Measurements from ENCODE around the gene RAD23B.
"Not testable (repeated sequence)": the region's sequence is repeated elsewhere in the genome, so short reads cannot be mapped to it uniquely, and the experiment has no call there.

The RAD23B gene

GRCh38 chr9:107258919-107259318 lies 24.2 kb upstream of the RAD23B start:
- no peaks in the 10 kb centered on the region for H3K79me1 ChIP-seq (replicated peaks; ENCODE audit: low read length, poor library complexity, severe bottlenecking)
- H3K9me3 ChIP-seq (ENCODE audit: control insufficient read depth, low read length): no peaks in the 10 kb centered on the region
- no peak overlapping the region for H4K91ac ChIP-seq (ENCODE audit: low read length)
- no peak overlapping the region for H2AK5ac ChIP-seq (ENCODE audit: low read length, severe bottlenecking)
- no peak overlapping the region for H4K8ac ChIP-seq (ENCODE audit: low read length)
- no peak overlapping the region for H3K14ac ChIP-seq (ENCODE audit: low read length in 2 of 2)
- H3K18ac ChIP-seq (ENCODE audit: low read depth in 1 of 2, low read length in 2 of 2): no peak overlapping the region
- no peaks in the 10 kb centered on the region for H3K27me3 ChIP-seq (ENCODE audit: control insufficient read depth in 1 of 2, insufficient read depth in 1 of 2, low read length in 2 of 2)
- H2BK120ac ChIP-seq (ENCODE audit: low read depth, low read length): no peak overlapping the region
- no peak overlapping the region for H2BK15ac ChIP-seq (ENCODE audit: low read depth, poor library complexity, severe bottlenecking)
- H3K9ac ChIP-seq (ENCODE audit: low read length): no peak overlapping the region
- no peak overlapping the region for H3K27ac ChIP-seq (ENCODE audit: low read length, poor library complexity, severe bottlenecking)
- no peak overlapping the region for H3K23ac ChIP-seq (ENCODE audit: low read length in 2 of 2)
- H3K36me3 ChIP-seq (ENCODE audit: control insufficient read depth in 1 of 2, insufficient read depth in 2 of 2, low read depth in 1 of 2, low read length in 2 of 2): no peaks in the 10 kb centered on the region
- H2BK5ac ChIP-seq (ENCODE audit: low read depth, low read length, poor library complexity, severe bottlenecking): no peak overlapping the region
- no peak for DNase-seq
- no peak overlapping the region for H3K4ac ChIP-seq (ENCODE audit: low read depth in 1 of 2, low read length in 2 of 2)
- WGBS: 100% methylated on average over 3 of the region's 3 CpGs
- H3K4me2 ChIP-seq (ENCODE audit: low read length, poor library complexity, severe bottlenecking): no peak overlapping the region
- no peak overlapping the region for H2BK12ac ChIP-seq (ENCODE audit: low read length in 2 of 2)
- H3K4me3 ChIP-seq (ENCODE audit: insufficient read depth in 1 of 2, low read depth in 1 of 2, low read length in 2 of 2): no peak overlapping the region
- H3K4me1 ChIP-seq (ENCODE audit: control insufficient read depth, insufficient read depth, low read depth, low read length): no peaks in the 10 kb centered on the region
- no peak overlapping the region for H2AFZ ChIP-seq (ENCODE audit: low read depth, low read length)

GRCh38 chr9:107259751-107260313 lies 23.2 kb upstream of the RAD23B start:
- not testable (repeated sequence) for H3K27ac ChIP-seq (ENCODE audit: low read length, poor library complexity, severe bottlenecking); DNase-seq; H3K14ac ChIP-seq (ENCODE audit: low read length in 2 of 2); H3K27me3 ChIP-seq (ENCODE audit: control insufficient read depth in 1 of 2, insufficient read depth in 1 of 2, low read length in 2 of 2); H2BK120ac ChIP-seq (ENCODE audit: low read depth, low read length); H2BK12ac ChIP-seq (ENCODE audit: low read length in 2 of 2); H3K79me1 ChIP-seq (replicated peaks; ENCODE audit: low read length, poor library complexity, severe bottlenecking); H3K4me1 ChIP-seq (ENCODE audit: control insufficient read depth, insufficient read depth, low read depth, low read length); H3K4me2 ChIP-seq (ENCODE audit: low read length, poor library complexity, severe bottlenecking); H2BK15ac ChIP-seq (ENCODE audit: low read depth, poor library complexity, severe bottlenecking); H4K91ac ChIP-seq (ENCODE audit: low read length); H2BK5ac ChIP-seq (ENCODE audit: low read depth, low read length, poor library complexity, severe bottlenecking); H3K36me3 ChIP-seq (ENCODE audit: control insufficient read depth in 1 of 2, insufficient read depth in 2 of 2, low read depth in 1 of 2, low read length in 2 of 2); H3K9me3 ChIP-seq (ENCODE audit: control insufficient read depth, low read length); H3K18ac ChIP-seq (ENCODE audit: low read depth in 1 of 2, low read length in 2 of 2); H2AK5ac ChIP-seq (ENCODE audit: low read length, severe bottlenecking); H2AFZ ChIP-seq (ENCODE audit: low read depth, low read length); H4K8ac ChIP-seq (ENCODE audit: low read length); H3K4ac ChIP-seq (ENCODE audit: low read depth in 1 of 2, low read length in 2 of 2); H3K23ac ChIP-seq (ENCODE audit: low read length in 2 of 2); H3K4me3 ChIP-seq (ENCODE audit: insufficient read depth in 1 of 2, low read depth in 1 of 2, low read length in 2 of 2)
- WGBS: 96% methylated on average over 12 of the region's 13 CpGs
- H3K9ac ChIP-seq (ENCODE audit: low read length): peak overlapping the region; percentile 30

GRCh38 chr9:107260437-107261081 lies 22.5 kb upstream of the RAD23B start:
- no peak overlapping the region for H2BK15ac ChIP-seq (ENCODE audit: low read depth, poor library complexity, severe bottlenecking)
- no peak overlapping the region for H2BK12ac ChIP-seq (ENCODE audit: low read length in 2 of 2)
- no peak overlapping the region for H2AFZ ChIP-seq (ENCODE audit: low read depth, low read length)
- H3K4me3 ChIP-seq (ENCODE audit: insufficient read depth in 1 of 2, low read depth in 1 of 2, low read length in 2 of 2): peak overlapping the region in 1 of 2 experiments; percentile 19
- 76% methylated on average over 2 of the region's 4 CpGs for WGBS
- H3K4me1 ChIP-seq (ENCODE audit: control insufficient read depth, insufficient read depth, low read depth, low read length): no peaks in the 10 kb centered on the region
- no peak overlapping the region for H3K18ac ChIP-seq (ENCODE audit: low read depth in 1 of 2, low read length in 2 of 2)
- no peak overlapping the region for H2BK120ac ChIP-seq (ENCODE audit: low read depth, low read length)
- H3K23ac ChIP-seq (ENCODE audit: low read length in 2 of 2): no peak overlapping the region
- H3K4ac ChIP-seq (ENCODE audit: low read depth in 1 of 2, low read length in 2 of 2): no peak overlapping the region
- H3K79me1 ChIP-seq (replicated peaks; ENCODE audit: low read length, poor library complexity, severe bottlenecking): no peaks in the 10 kb centered on the region
- H3K27me3 ChIP-seq (ENCODE audit: control insufficient read depth in 1 of 2, insufficient read depth in 1 of 2, low read length in 2 of 2): no peaks in the 10 kb centered on the region
- H2BK5ac ChIP-seq (ENCODE audit: low read depth, low read length, poor library complexity, severe bottlenecking): no peak overlapping the region
- no peak overlapping the region for H4K91ac ChIP-seq (ENCODE audit: low read length)
- peak overlapping the region; percentile 30 for H3K9ac ChIP-seq (ENCODE audit: low read length)
- no peak overlapping the region for H3K27ac ChIP-seq (ENCODE audit: low read length, poor library complexity, severe bottlenecking)
- peaks cover 8% of the 10 kb centered on the region for H3K9me3 ChIP-seq (ENCODE audit: control insufficient read depth, low read length)
- H3K4me2 ChIP-seq (ENCODE audit: low read length, poor library complexity, severe bottlenecking): no peak overlapping the region
- DNase-seq: no peak
- no peaks in the 10 kb centered on the region for H3K36me3 ChIP-seq (ENCODE audit: control insufficient read depth in 1 of 2, insufficient read depth in 2 of 2, low read depth in 1 of 2, low read length in 2 of 2)
- no peak overlapping the region for H2AK5ac ChIP-seq (ENCODE audit: low read length, severe bottlenecking)
- no peak overlapping the region for H4K8ac ChIP-seq (ENCODE audit: low read length)
- no peak overlapping the region for H3K14ac ChIP-seq (ENCODE audit: low read length in 2 of 2)

GRCh38 chr9:107261106-107261505 lies 22.0 kb upstream of the RAD23B start:
- 93% methylated on average over 3 of the region's 5 CpGs for WGBS

More at GRCh38 chr9:107261106-107261505, 22.0 kb upstream of the RAD23B start:
- Histone ChIP-seq H2AK5ac (ENCODE audit: low read length, severe bottlenecking) (no peak overlapping the region), H3K14ac (ENCODE audit: low read length in 2 of 2) (no peak overlapping the region), H3K36me3 (ENCODE audit: control insufficient read depth in 1 of 2, insufficient read depth in 2 of 2, low read depth in 1 of 2, low read length in 2 of 2) (no peaks in the 10 kb centered on the region), H3K4ac (ENCODE audit: low read depth in 1 of 2, low read length in 2 of 2) (no peak overlapping the region), H2BK120ac (ENCODE audit: low read depth, low read length) (no peak overlapping the region), H3K27ac (ENCODE audit: low read length, poor library complexity, severe bottlenecking) (no peak overlapping the region), H3K4me2 (ENCODE audit: low read length, poor library complexity, severe bottlenecking) (no peak overlapping the region), H3K4me1 (ENCODE audit: control insufficient read depth, insufficient read depth, low read depth, low read length) (no peaks in the 10 kb centered on the region), H3K9ac (ENCODE audit: low read length) (peak overlapping the region; percentile 30), H3K9me3 (ENCODE audit: control insufficient read depth, low read length) (peaks cover 11% of the 10 kb centered on the region), H4K8ac (ENCODE audit: low read length) (no peak overlapping the region), H2BK15ac (ENCODE audit: low read depth, poor library complexity, severe bottlenecking) (no peak overlapping the region), H2BK12ac (ENCODE audit: low read length in 2 of 2) (no peak overlapping the region), H3K79me1 (replicated peaks; ENCODE audit: low read length, poor library complexity, severe bottlenecking) (no peaks in the 10 kb centered on the region), H3K23ac (ENCODE audit: low read length in 2 of 2) (no peak overlapping the region), H2BK5ac (ENCODE audit: low read depth, low read length, poor library complexity, severe bottlenecking) (no peak overlapping the region), H3K18ac (ENCODE audit: low read depth in 1 of 2, low read length in 2 of 2) (no peak overlapping the region), H2AFZ (ENCODE audit: low read depth, low read length) (no peak overlapping the region), H3K27me3 (ENCODE audit: control insufficient read depth in 1 of 2, insufficient read depth in 1 of 2, low read length in 2 of 2) (no peaks in the 10 kb centered on the region), H3K4me3 (ENCODE audit: insufficient read depth in 1 of 2, low read depth in 1 of 2, low read length in 2 of 2) (no peak overlapping the region), H4K91ac (ENCODE audit: low read length) (no peak overlapping the region)
- DNase-seq: no peak
